Endothelial cell (in vitro differentiated cells): ENCODE measurements around the gene SPRY1. TPM values are rescaled to one million over a fixed set of nuclear protein-coding genes. Genes with fewer than 3 reads are reported as not detected.

Experiments used
- DNase-seq: peaks from one replicate; pipeline ENCODE4 v3.0.0; 2021; ENCODE audit warnings: low spot score
- H3K27ac Mint-ChIP-seq: one replicate; pipeline ENCODE4 v1.8.0; 2021; ENCODE audit warnings: mixed read lengths, inconsistent platforms; ENCODE audit not compliant: unreplicated experiment
- H3K27me3 Mint-ChIP-seq: one replicate; pipeline ENCODE4 v1.8.0; 2021; ENCODE audit warnings: mild to moderate bottlenecking, moderate library complexity, mixed read lengths, inconsistent platforms; ENCODE audit not compliant: unreplicated experiment
- H3K36me3 Mint-ChIP-seq: one replicate; pipeline ENCODE4 v1.8.0; 2021; ENCODE audit warnings: mild to moderate bottlenecking, low read depth, mixed read lengths, inconsistent platforms; ENCODE audit not compliant: unreplicated experiment
- H3K4me1 Mint-ChIP-seq: one replicate; pipeline ENCODE4 v1.8.0; 2021; ENCODE audit warnings: mild to moderate bottlenecking, mixed read lengths, inconsistent platforms; ENCODE audit not compliant: unreplicated experiment
- H3K4me3 Mint-ChIP-seq: one replicate; pipeline ENCODE4 v1.8.0; 2021; ENCODE audit warnings: mild to moderate bottlenecking, mixed read lengths, inconsistent platforms; ENCODE audit not compliant: unreplicated experiment
- H3K9me3 Mint-ChIP-seq: one replicate; pipeline ENCODE4 v1.8.0; 2021; ENCODE audit warnings: mixed read lengths, inconsistent platforms; ENCODE audit not compliant: unreplicated experiment
- total RNA-seq: library from RNA; stranded (reverse); fragmentation: NEBNext Ultra II Directional; extraction: Animal tissue kit (Norgen Biotek cat#: 25700); gene quantifications from one replicate; pipeline ENCODE4 v1.2.1, GENCODE V29; 2021; ENCODE audit not compliant: unreplicated experiment
- TF ChIP-seq, protein P1 (sequence below): fragments of 200-600 bp; sonication (generic); IDR thresholded peaks from one replicate; pipeline ENCODE4 v1.5.0; 2021; ENCODE audit warnings: antibody characterized with exemption; ENCODE audit not compliant: unreplicated experiment

Gene SPRY1
- total RNA-seq, 1 donor from 2014 or later, result 58.3 TPM

DNA sequence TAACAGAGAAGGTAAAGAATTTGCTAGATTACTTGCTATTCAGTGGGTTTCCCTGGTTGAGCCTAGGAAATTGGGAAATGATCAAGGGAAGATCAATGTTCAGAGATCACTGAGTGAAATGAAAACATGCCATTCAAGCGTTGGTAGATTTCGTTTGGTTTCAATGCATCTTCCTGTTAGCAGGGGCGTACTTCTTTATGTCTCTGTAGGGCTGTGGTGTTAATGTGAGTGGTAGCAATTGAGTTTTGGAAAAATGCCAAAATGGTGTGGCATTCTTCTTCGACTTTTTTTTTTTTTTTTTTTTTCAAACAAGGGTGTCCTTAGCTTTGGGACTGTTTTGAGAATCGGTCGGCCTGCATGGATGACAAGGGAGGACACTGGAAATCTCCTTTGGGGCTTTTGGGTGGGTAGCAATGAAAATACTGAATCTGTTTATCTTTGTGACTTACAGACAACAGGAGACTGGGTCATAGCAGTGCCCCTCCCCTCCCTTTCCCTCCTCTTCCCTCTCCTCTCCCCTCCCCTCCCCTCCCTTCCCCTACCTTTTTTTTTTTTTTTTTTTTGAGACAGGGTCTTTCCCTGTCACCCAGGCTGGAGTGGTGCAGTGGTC lies 50.4 kb downstream of the SPRY1 start:
- H3K9me3 Mint-ChIP-seq, result no peaks in the 10 kb centered on the region
- no peak for DNase-seq
- H3K27me3 Mint-ChIP-seq, result peaks cover 2% of the 10 kb centered on the region
- H3K4me1 Mint-ChIP-seq, result peaks cover 26% of the 10 kb centered on the region
- H3K4me3 Mint-ChIP-seq, result no peak overlapping the region
- H3K27ac Mint-ChIP-seq, result no peak overlapping the region
- TF ChIP-seq, protein P1, sequence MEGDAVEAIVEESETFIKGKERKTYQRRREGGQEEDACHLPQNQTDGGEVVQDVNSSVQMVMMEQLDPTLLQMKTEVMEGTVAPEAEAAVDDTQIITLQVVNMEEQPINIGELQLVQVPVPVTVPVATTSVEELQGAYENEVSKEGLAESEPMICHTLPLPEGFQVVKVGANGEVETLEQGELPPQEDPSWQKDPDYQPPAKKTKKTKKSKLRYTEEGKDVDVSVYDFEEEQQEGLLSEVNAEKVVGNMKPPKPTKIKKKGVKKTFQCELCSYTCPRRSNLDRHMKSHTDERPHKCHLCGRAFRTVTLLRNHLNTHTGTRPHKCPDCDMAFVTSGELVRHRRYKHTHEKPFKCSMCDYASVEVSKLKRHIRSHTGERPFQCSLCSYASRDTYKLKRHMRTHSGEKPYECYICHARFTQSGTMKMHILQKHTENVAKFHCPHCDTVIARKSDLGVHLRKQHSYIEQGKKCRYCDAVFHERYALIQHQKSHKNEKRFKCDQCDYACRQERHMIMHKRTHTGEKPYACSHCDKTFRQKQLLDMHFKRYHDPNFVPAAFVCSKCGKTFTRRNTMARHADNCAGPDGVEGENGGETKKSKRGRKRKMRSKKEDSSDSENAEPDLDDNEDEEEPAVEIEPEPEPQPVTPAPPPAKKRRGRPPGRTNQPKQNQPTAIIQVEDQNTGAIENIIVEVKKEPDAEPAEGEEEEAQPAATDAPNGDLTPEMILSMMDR, result no peak
- H3K36me3 Mint-ChIP-seq, result no peaks in the 10 kb centered on the region

DNA sequence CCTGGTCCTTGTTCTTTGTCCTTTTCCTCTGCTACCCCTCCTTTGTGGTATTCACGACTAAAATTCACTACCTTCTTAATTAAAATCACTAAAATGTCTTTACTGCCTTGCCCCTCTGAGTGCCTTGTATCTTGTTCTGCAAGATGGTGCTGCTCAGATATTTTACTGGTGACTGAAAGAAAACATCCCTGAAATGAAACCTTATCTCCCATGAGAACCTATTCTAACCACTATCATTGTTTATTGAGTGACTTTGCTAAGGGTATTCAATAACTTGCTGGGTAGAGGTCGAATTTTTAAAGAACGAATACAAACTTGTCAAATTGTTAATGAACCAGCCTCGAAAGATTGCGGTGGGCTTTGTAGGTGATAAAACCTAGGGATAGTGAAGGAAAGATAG lies 52.8 kb downstream of the SPRY1 start:
- TF ChIP-seq, protein P1, result no peak
- Mint-ChIP-seq H3K36me3 (no peaks in the 10 kb centered on the region), H3K4me1 (peaks cover 14% of the 10 kb centered on the region), H3K4me3 (no peak overlapping the region), H3K27ac (no peak overlapping the region), H3K27me3 (peaks cover 2% of the 10 kb centered on the region), H3K9me3 (no peaks in the 10 kb centered on the region)
- no peak for DNase-seq

DNA sequence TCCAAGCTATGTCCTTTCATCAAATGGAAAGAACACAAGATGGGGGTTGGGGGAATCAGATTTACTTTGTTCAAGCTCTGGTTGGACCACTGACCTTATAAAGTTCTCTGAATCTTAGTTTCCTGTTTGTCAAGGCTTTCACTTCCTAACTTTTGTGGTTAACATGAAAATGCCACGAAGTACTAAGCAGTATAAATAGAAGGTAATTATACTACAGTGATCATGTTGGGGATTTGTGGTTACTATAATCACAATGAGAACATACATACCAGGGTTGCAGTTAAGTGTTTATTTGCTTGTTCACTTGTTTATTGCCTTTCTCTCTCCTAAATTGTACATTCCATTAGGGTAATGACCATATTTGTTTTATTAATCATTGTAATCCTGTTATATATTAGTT lies 53.2 kb downstream of the SPRY1 start:
- peaks cover 2% of the 10 kb centered on the region for H3K27me3 Mint-ChIP-seq
- no peak overlapping the region for H3K27ac Mint-ChIP-seq
- TF ChIP-seq, protein P1, result no peak
- H3K4me1 Mint-ChIP-seq, result peaks cover 12% of the 10 kb centered on the region
- H3K4me3 Mint-ChIP-seq, result no peak overlapping the region
- H3K9me3 Mint-ChIP-seq, result no peaks in the 10 kb centered on the region
- no peaks in the 10 kb centered on the region for H3K36me3 Mint-ChIP-seq
- no peak for DNase-seq

DNA sequence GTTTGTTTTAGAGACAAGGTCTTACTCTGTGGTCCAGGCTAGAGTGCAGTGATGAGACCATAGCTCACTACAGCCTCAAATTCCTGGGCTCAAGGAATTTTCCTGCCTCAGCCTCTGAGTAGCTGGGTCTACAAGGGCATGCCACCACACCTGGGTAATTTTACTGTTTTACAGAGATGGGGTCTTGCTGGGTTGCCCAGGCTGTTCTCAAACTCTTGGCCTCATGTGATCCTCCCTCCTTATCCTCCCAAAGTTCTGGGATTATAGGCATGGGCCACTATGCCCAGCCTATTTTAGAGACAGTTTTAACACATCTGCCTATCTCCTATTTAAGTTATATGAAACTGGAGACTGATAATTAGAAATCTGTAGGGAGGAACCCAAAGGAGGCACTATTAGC lies 53.8 kb downstream of the SPRY1 start:
- peaks cover 12% of the 10 kb centered on the region for H3K4me1 Mint-ChIP-seq
- TF ChIP-seq, protein P1, result no peak
- H3K9me3 Mint-ChIP-seq, result no peaks in the 10 kb centered on the region
- H3K36me3 Mint-ChIP-seq, result no peaks in the 10 kb centered on the region
- no peak overlapping the region for H3K27ac Mint-ChIP-seq
- H3K4me3 Mint-ChIP-seq, result no peak overlapping the region
- no peak for DNase-seq
- H3K27me3 Mint-ChIP-seq, result peaks cover 2% of the 10 kb centered on the region

DNA sequence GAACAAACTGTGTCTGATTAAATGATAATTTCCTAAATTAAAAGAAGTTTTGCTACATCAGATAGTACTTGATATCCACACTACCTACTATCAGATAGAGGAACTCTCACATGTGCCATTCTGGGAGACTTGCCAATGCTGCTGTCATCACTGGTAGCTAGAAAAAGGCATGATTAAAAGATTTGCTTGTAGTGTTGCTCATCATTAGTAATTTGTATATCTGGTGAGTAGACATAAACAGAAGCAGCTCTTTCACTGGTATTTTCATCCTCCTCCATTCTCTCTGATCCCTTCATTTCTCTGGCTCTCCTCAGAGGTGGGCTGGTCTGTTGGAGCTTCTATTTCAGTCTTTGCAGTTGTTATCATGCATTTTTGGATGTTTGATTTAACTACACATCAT lies 56.0 kb downstream of the SPRY1 start:
- TF ChIP-seq, protein P1, result no peak
- Mint-ChIP-seq H3K4me1 (peaks cover 6% of the 10 kb centered on the region), H3K36me3 (no peaks in the 10 kb centered on the region), H3K27me3 (no peaks in the 10 kb centered on the region), H3K27ac (no peak overlapping the region), H3K9me3 (no peaks in the 10 kb centered on the region), H3K4me3 (no peak overlapping the region)
- no peak for DNase-seq
